HEK293T (cell line): ENCODE measurements around the gene FBXL17.

Experiments used
- CTCF ChIA-PET: fragments of 350-600 bp; formaldehyde crosslinking; extraction: SDS; loops from one replicate; lab custom pipeline; 2021; ENCODE audit warnings: antibody characterized with exemption, inconsistent platforms; lab: Yijun Ruan, JAX
- POLR2A ChIA-PET: fragments of 350-600 bp; formaldehyde crosslinking; extraction: SDS; loops from one replicate; lab custom pipeline; 2020; ENCODE audit warnings: antibody characterized with exemption, inconsistent platforms; lab: Yijun Ruan, JAX
- DNase-seq: peaks from one replicate; pipeline ENCODE4 v3.0.0; 2012; ENCODE audit warnings: mixed read lengths; ENCODE audit errors: extremely low spot score
- ARNT ChIP-seq: fragments of 450-650 bp; IDR thresholded peaks from 2 replicates; pipeline ENCODE4 v1.6.1; 2017; ENCODE audit warnings: mild to moderate bottlenecking
- BHLHE40 ChIP-seq: fragments of 450-650 bp; IDR thresholded peaks from 2 replicates; pipeline ENCODE4 v1.6.1; 2016; ENCODE audit warnings: mild to moderate bottlenecking, moderate library complexity, borderline replicate concordance
- CTBP1 ChIP-seq: fragments of 450-650 bp; IDR thresholded peaks from 2 replicates; pipeline ENCODE4 v1.6.1; 2016; ENCODE audit warnings: borderline replicate concordance
- ELF4 ChIP-seq: fragments of 450-650 bp; IDR thresholded peaks from 2 replicates; pipeline ENCODE4 v1.6.1; 2017; ENCODE audit warnings: antibody characterized with exemption
- FOXA1 ChIP-seq: fragments of 450-650 bp; IDR thresholded peaks from 2 replicates; pipeline ENCODE4 v1.6.1; 2016; ENCODE audit warnings: mild to moderate bottlenecking
- FOXK2 ChIP-seq: fragments of 450-650 bp; IDR thresholded peaks from 2 replicates; pipeline ENCODE4 v1.6.1; 2016; ENCODE audit warnings: mild to moderate bottlenecking
- FOXM1 ChIP-seq: fragments of 450-650 bp; IDR thresholded peaks from 2 replicates; pipeline ENCODE4 v1.6.1; 2017; ENCODE audit warnings: mild to moderate bottlenecking, borderline replicate concordance
- HDGF ChIP-seq: fragments of 450-650 bp; IDR thresholded peaks from 2 replicates; pipeline ENCODE4 v1.6.1; 2017; ENCODE audit warnings: antibody characterized with exemption, borderline replicate concordance
- L3MBTL2 ChIP-seq: fragments of 450-650 bp; conservative IDR thresholded peaks from 2 replicates; pipeline ENCODE4 v1.6.1; 2016; ENCODE audit warnings: mild to moderate bottlenecking
- LEF1 ChIP-seq: fragments of 450-650 bp; IDR thresholded peaks from 2 replicates; pipeline ENCODE4 v1.6.1; 2017; ENCODE audit warnings: mild to moderate bottlenecking, borderline replicate concordance
- NFRKB ChIP-seq: fragments of 450-650 bp; IDR thresholded peaks from 2 replicates; pipeline ENCODE4 v1.6.1; 2016; ENCODE audit warnings: mild to moderate bottlenecking, moderate library complexity
- PKNOX1 ChIP-seq: fragments of 450-650 bp; IDR thresholded peaks from 2 replicates; pipeline ENCODE4 v1.6.1; 2016
- SP1 ChIP-seq: fragments of 450-650 bp; IDR thresholded peaks from 2 replicates; pipeline ENCODE4 v1.6.1; 2017
- SUZ12 ChIP-seq: fragments of 450-650 bp; IDR thresholded peaks from 2 replicates; pipeline ENCODE4 v1.6.1; 2016; ENCODE audit warnings: mild to moderate bottlenecking
- TARDBP ChIP-seq: fragments of 450-650 bp; IDR thresholded peaks from 2 replicates; pipeline ENCODE4 v1.6.1; 2016
- ZNF384 ChIP-seq: fragments of 450-650 bp; IDR thresholded peaks from 2 replicates; pipeline ENCODE4 v1.6.1; 2016

FBXL17 gene

GRCh38 chr5:107930891-107931290, 451.0 kb downstream of the FBXL17 start:
- ChIA-PET CTCF (no interaction called here), POLR2A (no interaction called here)
- TF ChIP-seq HDGF, result no peak
- DNase-seq, result no peak

- ChIA-PET POLR2A (no interaction called here), CTCF (no interaction called here)
- DNase-seq, result no peak
- TF ChIP-seq ELF4, result no peak
Measured at GRCh38 chr5:107930092-107930491, 451.8 kb downstream of the FBXL17 start.

- POLR2A ChIA-PET, result no interaction called here
- CTCF ChIA-PET, result no interaction called here
- no peak for DNase-seq
- TF ChIP-seq LEF1 (no peak), ARNT (no peak), FOXA1 (no peak), BHLHE40 (no peak), FOXM1 (no peak), ZNF384 (no peak), TARDBP (no peak), NFRKB (no peak), SUZ12 (no peak), CTBP1 (no peak), HDGF (no peak), L3MBTL2 (no peak), SP1 (no peak), FOXK2 (no peak), PKNOX1 (no peak), ELF4 (no peak)
Measured at GRCh38 chr5:107929080-107929479, 452.8 kb downstream of the FBXL17 start.

DNA sequence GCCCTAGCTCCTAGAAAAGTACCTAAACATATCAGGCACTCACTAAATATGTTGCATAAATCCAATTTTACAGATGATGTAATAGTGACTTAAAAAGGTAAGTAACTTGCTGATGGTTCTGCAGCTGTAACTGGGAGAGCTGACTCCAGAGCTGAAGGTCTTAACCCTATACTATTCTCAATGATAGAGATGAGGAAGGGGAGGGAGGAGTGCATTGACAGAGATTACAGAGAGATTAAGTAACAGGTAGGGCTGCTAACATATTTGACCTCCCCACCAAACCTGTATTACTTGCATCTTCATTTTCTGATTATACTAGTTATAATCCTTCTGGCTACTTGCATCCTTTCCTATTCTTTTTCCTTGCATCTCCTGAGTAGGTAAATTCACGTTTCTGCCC, 455.8 kb downstream of the FBXL17 start:
- DNase-seq, result no peak
- ChIA-PET CTCF (no interaction called here), POLR2A (no interaction called here)
- TF ChIP-seq LEF1 (no peak), ZNF384 (no peak), SUZ12 (no peak)

DNA sequence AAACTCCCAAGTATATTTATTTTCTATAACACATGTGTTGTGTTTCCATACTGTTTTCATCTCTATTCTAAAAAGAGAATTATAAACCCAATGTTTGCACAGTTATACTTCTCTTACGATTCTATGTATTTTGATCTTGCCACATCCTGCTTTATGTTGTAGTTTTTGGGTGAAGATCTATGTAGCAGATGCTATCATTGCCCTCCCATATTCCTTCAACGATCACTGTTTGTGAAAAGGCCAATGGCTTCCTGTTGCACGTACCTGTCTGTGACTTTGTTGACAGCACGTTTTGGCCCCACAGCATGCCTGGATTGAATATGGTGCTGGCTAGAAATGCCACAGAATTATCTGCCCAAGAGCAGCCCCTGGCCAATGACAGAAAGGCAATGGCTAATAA, 456.7 kb downstream of the FBXL17 start:
- POLR2A ChIA-PET, result no interaction called here
- TF ChIP-seq TARDBP, result no peak
- TF ChIP-seq NFRKB, result no peak
- TF ChIP-seq L3MBTL2, result no peak
- TF ChIP-seq FOXA1, result no peak
- TF ChIP-seq ARNT, result no peak
- no peak for TF ChIP-seq ELF4
- no peak for TF ChIP-seq FOXM1
- no peak for TF ChIP-seq FOXK2
- no peak for TF ChIP-seq PKNOX1
- TF ChIP-seq HDGF, result no peak
- TF ChIP-seq SUZ12, result no peak
- TF ChIP-seq SP1, result no peak
- no peak for TF ChIP-seq CTBP1
- no peak for TF ChIP-seq ZNF384
- no peak for TF ChIP-seq LEF1
- TF ChIP-seq BHLHE40, result no peak
- CTCF ChIA-PET, result no interaction called here
- DNase-seq, result no peak

GRCh38 chr5:107919969-107920368, 461.9 kb downstream of the FBXL17 start:
- ChIA-PET CTCF (no interaction called here), POLR2A (no interaction called here)
- no peak for TF ChIP-seq FOXA1
- TF ChIP-seq PKNOX1, result no peak
- TF ChIP-seq ELF4, result no peak
- no peak for TF ChIP-seq LEF1
- TF ChIP-seq BHLHE40, result no peak
- no peak for TF ChIP-seq L3MBTL2
- no peak for TF ChIP-seq CTBP1
- TF ChIP-seq HDGF, result no peak
- TF ChIP-seq FOXK2, result no peak
- TF ChIP-seq NFRKB, result no peak
- TF ChIP-seq ZNF384, result no peak
- no peak for TF ChIP-seq ARNT
- TF ChIP-seq FOXM1, result no peak
- TF ChIP-seq SUZ12, result no peak
- no peak for TF ChIP-seq TARDBP
- no peak for DNase-seq

- no peak for DNase-seq
- POLR2A ChIA-PET, result no interaction called here
- CTCF ChIA-PET, result no interaction called here
Measured at GRCh38 chr5:107919361-107919760, 462.5 kb downstream of the FBXL17 start.

More at GRCh38 chr5:107919361-107919760, 462.5 kb downstream of the FBXL17 start:
- TF ChIP-seq SUZ12, result no peak
- TF ChIP-seq FOXK2, result no peak
- TF ChIP-seq LEF1, result no peak
- no peak for TF ChIP-seq TARDBP
